GM21381 (cell line): ENCODE data around the gene MRPL21.
A peak's percentile ranks its signal among the peaks of the same experiment; 100 is the strongest.

Experiments used
- ATAC-seq: cut with Tn5 transposase; IDR thresholded peaks from one replicate; pipeline ENCODE4 v1.9.1; 2021; ENCODE audit warnings: mild to moderate bottlenecking, moderate library complexity; ENCODE audit not compliant: unreplicated experiment

MRPL21 gene

DNA sequence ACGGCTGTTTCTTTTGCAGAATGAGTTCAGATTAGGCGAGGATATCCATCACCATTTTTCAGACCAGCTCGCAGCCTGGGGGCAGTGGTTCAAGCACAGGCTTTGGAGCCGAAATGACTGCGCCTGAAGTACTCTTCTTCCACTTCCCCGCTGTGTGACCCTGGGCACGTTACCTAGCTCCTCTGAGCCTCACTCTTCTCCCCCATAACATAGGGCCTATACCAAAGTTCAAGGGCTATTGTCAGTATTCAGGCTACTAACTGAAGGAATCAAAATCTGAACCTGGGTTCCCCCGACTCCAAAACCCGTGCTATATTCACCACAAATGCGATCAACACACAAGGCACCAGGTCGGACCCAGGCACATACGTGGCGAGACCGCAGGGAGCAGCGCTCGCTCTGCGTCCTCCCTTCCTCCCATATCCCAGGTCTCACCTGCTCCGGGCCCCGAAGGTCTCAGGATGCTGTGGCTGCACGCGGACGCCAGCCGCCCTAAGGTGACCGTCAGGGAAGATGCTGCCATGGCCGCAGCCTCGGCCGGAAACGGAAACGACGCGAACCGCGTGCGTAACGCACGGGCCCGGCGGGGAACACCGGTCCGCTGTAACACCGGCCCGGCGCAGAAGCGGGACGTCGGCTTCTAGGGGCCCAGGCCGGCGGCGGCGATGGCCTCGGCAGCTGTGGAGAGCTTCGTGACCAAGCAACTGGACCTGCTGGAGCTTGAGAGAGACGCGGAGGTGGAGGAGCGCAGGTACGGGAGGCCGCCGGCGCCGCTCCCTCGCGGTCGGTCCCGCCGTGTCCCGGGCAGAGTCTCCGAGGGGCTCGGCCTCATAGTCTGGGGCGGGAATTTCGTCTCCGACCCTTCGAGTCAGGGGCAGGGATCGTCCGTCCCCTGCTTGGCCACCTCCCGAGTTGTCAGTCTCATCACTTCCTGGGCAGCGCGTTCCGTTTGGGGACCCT, at the start of gene MRPL21, which contains the start of gene IGHMBP2:
Gene MRPL21 (minus strand): TSS at position 545 of the 960 bp plus-strand sequence. CDS start 22 bp downstream, at position 523.
Gene IGHMBP2 (plus strand): TSS at position 604 of the 960 bp plus-strand sequence. CDS start 62 bp downstream, at position 666.
- peak; percentile 82 for ATAC-seq

DNA sequence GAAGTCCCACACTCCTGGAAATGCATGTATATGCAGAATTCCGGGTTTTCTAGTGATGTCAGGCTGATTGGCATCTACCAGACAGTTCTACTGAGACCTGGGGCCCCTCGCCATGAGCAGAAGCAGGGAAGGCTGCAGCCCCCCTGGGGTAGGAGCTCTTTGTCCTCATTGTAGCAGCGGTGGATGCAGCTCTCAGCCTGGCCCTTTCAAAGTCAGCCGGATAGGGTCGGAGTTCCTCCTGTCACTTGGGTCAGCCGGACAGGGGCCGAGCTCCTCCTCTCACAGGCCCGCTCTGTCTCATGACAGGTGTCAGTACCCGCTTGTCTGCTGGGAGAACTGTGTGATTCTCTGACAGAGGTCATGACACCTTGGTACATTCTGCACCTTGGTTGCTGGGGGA, 47.1 kb upstream of the MRPL21 start:
- ATAC-seq = no peak

DNA sequence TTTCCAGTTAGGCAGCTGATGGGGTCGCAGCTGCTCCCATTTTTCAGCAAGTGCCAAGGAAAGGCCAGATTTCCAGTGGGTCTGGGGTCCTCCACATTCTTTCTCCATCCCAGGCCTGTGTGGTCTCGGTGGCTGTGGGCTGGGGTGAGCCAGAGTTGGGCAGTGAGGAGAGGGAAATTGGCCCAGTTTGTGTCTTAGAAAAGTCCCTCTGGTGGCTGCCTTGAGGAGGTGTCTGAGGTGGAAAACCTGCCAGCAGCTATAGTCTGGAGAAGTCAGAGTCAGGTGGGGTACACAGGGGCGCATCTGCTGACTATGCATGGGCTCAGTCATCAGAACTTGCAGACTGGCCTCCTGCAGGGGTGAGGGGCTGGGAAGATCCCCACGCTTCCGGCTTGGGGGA, 46.6 kb upstream of the MRPL21 start:
- ATAC-seq = no peak

DNA sequence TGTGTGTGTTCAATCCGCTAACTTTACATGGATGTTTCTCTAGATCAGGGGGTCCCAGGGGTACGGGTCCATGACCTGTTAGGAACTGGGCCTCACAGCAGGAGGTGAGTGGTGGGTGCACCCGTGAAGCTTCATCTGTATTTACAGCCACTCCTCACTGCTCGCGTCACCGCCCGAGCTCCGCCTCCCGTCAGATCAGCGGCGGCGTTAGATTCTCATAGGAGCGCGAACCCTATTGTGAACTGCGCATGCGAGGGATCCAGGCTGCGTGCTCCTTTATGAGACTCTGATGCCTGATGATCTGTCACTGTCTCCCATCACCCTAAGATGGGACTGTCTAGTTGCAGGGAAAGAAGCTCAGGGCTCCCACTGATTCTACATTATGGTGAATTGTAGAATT, 45.3 kb upstream of the MRPL21 start:
- no peak for ATAC-seq

DNA sequence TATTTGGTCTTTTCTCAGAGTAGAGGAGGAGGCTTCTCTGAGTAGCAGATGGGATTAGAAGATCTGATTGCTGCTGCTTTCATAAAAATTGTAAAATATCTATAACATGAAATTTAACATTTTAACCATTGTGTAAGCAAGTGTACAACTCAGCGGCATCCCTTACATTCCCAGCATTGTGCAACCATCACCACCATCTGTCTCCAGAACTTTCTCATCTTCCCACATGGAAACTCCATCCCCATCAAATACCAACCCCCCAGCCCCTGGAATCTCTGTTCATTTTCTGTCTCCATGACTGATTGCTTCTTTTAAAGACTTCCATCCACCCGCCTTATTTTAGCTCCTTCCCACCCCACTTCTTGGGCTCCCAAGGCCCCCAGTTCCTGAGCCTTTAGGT, 44.9 kb upstream of the MRPL21 start:
- no peak for ATAC-seq

DNA sequence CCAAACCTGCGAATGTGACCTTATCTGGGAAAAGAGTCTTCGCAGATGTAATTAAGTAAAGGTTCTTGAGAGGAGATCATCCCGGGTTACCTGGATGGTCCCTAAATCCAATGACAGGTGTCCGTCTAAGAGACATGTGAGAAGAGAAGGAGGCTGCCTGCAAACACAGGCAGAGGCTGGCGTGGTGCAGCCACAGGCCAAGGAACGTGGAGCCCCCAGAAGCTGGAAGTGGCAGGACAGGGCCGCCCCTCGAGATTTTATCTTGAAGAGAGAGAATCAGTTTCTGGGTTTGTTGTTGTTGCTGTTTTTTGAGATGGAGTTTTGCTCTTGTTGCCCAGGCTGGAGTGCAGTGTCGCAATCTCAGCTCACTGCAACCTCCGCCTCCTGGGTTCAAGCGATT, 43.5 kb upstream of the MRPL21 start:
- no peak for ATAC-seq

DNA sequence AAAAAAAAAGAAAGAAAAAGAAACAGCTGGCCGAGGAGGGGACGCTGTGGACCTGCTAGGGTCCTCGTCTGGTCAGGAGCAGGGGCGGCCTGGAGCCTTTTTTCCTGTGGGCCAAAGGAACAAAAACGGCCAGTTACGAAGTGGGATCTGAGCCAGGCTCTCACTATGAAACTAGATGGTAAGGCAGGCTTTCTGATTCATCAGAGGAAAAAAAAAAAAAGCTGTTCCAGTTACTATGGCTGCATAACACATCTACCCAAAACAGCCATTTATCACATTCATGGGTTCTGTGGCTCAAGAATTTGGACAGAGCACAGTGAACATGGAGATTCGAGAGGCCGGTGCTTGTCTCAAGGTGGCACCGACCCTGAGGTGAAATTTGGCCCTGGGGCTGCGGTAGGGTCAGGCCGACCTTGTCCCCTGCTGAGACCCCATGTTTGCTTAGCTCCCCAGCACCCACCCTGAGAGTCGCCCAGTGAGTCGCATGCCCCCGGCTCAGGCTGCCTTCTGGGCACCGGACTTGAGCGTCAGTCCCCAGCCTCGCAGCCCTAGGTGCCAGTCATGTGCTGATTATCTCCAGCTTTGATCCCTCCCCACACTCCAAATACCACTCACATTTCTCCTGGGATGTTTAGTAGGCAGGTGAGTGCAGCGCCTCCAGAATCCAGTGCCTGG, 42.9 kb upstream of the MRPL21 start:
- ATAC-seq = no peak

DNA sequence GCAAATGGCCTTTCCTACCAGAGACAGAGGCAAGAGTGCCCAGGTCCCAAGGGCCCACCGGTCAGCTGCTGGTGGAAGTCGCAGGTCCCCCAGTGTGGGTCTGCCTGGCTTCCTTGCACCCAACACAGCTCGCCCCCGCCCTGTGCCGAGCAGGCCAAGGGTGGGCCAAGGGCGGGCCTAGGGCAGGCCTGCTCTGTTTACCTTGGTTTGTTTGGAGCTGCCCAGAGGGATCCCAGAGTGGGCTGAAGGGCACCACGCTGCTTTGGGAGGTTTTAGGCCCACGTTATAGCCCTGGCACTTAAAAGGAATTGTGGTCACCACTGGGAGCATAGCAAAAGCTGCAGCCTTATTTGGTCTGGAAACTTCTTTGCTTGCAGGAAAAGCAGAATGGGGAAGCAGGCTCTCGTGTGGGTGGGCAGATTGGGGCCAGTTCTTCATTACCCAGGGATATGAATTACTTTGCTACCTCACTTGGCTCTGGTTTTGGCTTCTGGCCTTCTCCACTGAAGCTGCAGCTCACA, 39.2 kb upstream of the MRPL21 start:
- no peak for ATAC-seq

DNA sequence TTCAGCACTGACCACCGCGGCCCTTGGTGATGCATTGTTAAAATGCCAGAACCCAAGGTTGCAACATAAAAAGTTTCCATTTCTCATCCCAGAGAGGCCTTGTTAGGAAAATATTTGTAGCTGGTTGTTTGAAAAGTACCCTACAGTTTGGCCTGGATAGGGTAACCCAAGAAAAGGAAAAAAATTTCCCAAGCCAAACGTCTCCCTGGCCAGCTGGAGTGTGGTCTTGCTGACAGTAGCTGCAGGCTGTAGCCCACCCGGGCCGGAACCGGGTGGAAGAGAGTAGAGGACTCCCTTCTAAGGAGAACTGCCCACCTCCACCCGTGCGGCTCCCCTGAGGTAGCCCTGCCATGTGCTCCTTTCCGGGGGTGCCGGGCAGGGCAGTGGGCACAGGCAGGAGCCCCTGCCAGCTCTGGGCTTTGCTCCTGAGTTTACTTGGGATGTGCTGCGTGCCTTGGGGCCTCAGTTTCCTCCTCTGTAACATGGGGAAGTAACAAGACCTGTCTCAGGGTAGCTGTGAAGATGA, 38.5 kb upstream of the MRPL21 start:
- ATAC-seq = no peak

DNA sequence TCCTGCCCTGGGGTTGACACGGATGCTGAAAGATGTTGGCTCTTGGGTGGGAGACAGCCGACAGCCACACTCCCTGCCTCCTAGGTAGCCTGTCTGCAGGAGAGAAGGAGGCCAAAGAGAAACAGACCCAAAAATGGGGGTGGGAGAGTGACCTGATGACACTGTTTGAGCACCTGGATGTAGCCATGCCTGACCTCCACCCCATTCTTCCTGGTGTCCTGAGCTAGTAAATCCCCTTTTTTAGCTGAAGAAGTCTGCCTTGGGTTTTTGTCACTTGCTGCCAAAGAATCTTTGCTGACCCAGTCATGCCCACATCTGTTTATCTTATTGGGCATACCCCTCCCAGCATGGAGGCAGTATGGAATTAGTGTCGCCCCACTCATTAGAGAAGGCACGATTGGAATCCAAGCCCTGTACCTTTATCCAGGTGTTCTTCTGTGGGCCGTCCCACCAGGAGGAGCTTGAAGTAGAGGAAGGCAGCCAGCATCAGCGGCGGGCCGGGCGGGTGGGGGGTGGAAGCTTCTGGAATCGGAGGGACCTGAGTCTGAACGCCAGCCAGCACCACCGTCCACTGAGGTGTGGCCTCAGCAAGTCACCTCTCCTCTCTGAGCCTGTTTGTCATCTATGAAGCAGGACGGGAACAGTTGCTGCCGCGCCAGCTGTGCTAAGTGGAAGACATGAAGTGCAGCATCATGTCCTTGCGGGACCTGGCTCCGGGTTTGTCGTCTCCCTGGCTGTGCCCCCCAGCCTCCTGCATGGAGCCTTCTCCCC, 37.9 kb upstream of the MRPL21 start:
- ATAC-seq = no peak

DNA sequence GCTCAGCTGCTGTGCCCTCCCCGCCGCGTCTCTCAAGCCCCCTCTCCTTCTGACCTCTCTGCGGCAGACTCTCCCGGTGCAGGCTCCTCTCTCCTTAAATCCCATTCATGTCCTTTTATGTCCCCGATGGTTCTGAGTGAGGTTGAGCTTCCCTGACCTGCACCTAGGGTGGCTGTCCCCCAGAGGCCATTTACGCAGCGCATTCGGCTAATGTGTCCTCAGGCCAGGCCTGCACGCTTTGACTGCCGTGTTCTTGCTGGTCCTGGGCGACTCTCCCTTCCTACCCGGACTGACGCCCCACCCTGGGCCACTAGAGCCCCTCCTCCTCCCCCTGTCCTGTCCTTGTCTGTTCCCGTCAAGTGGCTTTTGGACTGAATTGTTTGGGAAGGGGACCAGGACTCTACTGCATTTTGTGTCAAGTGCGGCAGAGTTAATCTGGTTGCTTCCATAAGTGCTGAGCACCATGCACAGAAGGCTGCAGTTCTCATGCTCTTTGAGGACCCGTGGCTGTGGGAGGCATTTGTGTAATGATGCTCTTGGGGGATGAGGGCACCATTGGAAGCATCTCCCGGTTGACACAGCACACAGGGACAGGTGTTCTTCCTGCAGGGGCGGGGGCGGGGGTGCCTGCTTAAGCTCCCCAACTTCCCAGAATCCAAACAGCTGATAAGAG, 37.2 kb upstream of the MRPL21 start:
- no peak for ATAC-seq

DNA sequence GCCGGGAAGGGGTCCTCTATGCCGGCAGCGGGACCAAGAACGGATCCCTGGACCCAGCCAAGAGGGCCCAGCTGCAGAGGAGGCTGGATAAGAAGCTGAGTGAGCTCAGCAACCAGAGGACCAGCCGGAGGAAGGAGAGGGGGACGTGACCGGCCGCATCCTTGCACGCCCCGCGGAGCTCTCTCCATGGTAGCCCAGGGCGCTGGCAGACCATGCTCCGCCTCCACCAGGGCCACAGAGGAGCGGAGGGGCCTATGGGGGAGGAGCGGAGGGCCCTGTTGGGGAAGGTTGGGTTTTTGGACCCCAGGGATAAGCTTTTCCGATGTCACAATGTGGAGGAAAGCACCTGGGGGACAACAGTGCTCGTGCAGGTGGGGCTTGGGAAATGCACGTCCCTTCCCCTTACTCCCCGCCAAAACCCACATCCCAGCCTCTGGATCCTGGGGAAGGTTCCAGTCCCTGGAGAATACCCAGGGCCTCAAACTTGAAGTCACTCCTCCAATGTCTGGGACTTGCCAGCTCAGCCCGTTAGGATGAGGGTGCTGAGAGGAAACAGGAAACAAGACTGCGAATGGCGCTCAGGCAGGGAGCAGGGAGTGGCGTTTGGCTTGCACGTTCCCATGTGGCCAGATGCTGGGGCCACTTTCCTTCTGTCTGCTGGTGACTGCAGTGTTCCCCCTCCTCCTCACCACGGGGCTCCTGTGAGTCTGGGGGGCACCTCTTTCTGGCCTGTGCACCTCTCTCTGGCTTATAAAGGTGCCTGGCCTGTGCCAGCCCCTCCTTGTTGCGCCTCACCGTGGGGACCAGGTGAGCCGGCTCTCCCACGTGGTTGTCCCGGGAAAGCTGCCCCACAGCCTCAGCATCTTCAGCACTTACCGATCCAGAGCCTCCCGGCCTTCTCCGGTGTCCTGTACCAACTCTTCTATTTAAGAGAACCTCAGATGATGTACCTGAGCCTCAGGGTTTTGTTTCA, 36.2 kb upstream of the MRPL21 start:
- no peak for ATAC-seq

DNA sequence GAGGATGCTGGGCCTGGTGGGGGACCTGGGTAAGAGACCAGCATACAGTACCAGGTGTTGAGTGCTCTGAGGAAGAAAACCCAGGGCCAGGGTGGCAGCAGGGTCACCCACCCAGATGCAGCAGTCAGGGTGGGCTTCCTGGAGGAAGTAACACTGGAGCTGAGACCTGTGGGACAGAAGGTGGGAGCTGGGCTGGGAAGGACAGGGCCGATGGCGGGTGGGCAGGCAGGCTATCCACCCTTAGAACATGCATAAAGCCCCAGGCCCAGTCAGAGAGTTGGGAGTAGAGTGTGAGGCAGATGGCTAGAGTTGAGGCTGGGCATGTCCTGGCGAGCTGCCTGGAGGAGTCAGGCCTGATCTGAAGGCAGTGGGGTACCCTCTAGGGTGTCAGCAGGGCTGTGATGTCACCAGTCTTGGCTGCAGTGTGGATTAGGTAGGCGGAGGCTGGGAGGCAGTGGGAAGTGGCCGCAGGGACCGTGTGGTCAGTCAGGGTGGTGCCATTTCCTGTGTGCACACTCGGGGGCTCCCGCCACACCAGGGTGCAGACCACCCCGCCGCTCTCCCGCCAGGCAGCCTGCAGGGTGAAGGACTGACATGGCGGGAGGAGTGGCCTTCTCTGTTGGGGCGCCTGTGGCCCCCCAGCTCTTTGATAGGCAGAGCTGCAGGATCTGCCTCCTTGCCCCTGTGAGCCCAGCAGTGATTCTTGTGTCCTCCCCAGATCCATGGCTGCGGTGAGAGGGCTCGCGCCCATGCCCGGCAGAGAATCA, 35.4 kb upstream of the MRPL21 start:
- ATAC-seq = no peak

DNA sequence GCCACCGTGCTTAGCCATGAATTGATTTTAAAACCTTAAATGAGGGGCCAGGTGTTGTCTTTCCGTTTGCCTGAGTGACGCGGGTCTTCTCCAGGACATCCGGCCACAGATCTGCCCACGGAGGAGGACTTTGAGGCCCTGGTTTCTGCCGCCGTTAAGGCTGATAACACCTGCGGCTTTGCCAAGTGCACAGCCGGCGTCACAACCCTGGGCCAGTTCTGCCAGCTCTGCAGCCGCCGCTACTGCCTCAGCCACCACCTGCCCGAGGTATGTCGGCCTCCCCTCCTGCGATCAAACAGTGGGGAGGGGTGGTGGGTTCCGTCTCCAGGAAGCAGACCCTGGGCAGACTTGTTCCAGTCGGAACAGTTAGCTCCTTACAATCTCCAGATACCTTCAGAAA, 34.5 kb upstream of the MRPL21 start:
- ATAC-seq = no peak

DNA sequence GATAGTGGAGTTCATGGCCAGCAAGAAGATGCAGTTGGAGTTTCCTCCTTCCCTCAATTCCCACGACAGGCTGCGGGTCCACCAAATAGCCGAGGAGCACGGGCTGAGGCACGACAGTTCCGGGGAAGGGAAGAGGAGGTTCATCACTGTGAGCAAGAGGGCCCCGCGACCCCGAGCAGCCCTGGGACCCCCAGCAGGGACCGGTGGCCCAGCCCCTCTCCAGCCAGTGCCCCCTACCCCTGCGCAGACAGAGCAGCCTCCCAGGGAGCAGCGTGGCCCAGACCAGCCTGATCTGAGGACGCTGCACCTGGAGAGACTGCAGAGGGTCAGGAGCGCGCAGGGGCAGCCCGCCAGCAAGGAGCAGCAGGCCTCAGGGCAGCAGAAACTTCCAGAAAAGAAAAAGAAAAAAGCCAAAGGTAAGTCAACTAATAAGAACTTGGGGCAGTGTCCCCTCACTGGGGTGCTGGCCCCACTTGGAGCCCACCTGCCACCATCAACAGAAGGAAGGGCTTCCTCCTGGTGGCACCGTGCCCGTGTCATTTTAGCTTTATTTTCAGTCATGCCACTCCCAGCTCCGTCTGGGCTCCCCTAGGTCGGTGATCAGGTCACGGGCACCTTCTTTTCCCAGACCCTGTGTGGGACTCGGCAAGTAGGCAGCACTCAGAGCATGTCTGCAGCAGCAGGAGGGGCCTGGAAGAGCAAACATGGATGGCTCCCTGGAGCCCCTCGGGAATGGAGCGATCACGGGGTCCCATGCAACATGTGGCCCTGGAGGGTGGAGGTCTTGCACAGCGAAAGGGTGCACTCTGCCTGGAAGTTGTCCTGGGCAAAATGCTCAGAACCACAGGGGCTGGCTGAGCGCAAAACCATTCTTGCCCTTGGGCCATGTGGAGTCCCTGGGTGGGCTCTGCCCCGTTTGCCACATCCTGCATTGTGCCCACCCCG, 33.3 kb upstream of the MRPL21 start:
- ATAC-seq = no peak

DNA sequence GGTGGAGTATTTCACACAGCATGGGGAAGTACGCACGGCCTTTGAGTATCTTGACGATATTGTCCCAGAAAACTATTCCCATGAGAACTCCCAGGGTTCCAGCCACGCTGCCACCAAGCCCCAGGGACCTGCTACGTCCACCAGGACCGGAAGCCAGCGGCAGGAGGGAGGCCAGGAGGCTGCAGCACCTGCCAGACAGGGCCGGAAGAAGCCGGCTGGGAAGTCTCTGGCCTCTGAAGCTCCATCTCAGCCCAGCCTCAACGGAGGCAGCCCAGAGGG, 32.7 kb upstream of the MRPL21 start:
- ATAC-seq = no peak
